Stimulated activated CD4-positive, alpha-beta T cell treated with anti-CD3 and anti-CD28 coated beads, TNF-alpha, amount 100 ng/mL, for 24 hours (primary cell): Measurements from ENCODE around the gene ASAP3.

Source experiments
- DNase-seq, 3 experiments: peaks; one replicate each; pipeline ENCODE4 v3.0.0-alpha.2; 2020; ENCODE audit warnings: low read depth in 3 of 3

Gene ASAP3

GRCh38 chr1:23423415-23424292 is 60.3 kb downstream of the ASAP3 start:
- DNase-seq, result peak in 1 of 3 experiments; percentile 14

GRCh38 chr1:23422941-23423340 is 61.0 kb downstream of the ASAP3 start:
- no peak for DNase-seq

- peak in 1 of 3 experiments; percentile 45 for DNase-seq
Measured at GRCh38 chr1:23422241-23422877, 61.6 kb downstream of the ASAP3 start.

GRCh38 chr1:23421753-23422240 is 62.2 kb downstream of the ASAP3 start:
- no peak for DNase-seq

- DNase-seq, result no peak
Measured at GRCh38 chr1:23421343-23421742, 62.6 kb downstream of the ASAP3 start.

GRCh38 chr1:23420778-23421177 is 63.2 kb downstream of the ASAP3 start:
- no peak for DNase-seq

- DNase-seq, result no peak
Measured at GRCh38 chr1:23419180-23419579, 64.8 kb downstream of the ASAP3 start.

GRCh38 chr1:23417570-23417969 is 66.4 kb downstream of the ASAP3 start:
- DNase-seq, result no peak

GRCh38 chr1:23416964-23417363 is 67.0 kb downstream of the ASAP3 start:
- no peak for DNase-seq

GRCh38 chr1:23408797-23409290 is 75.1 kb downstream of the ASAP3 start:
- no peak for DNase-seq

GRCh38 chr1:23407016-23407630 is 76.9 kb downstream of the ASAP3 start:
- no peak for DNase-seq

GRCh38 chr1:23405946-23406345 is 78.0 kb downstream of the ASAP3 start:
- no peak for DNase-seq

GRCh38 chr1:23403735-23404486 is 80.1 kb downstream of the ASAP3 start:
- peak; percentile 69 to 88 (median 75) for DNase-seq

GRCh38 chr1:23403355-23403734 is 80.6 kb downstream of the ASAP3 start:
- no peak for DNase-seq

GRCh38 chr1:23403038-23403336 is 81.0 kb downstream of the ASAP3 start:
- DNase-seq, result no peak

GRCh38 chr1:23402286-23403037 is 81.5 kb downstream of the ASAP3 start:
- no peak for DNase-seq

GRCh38 chr1:23401313-23401712 is 82.7 kb downstream of the ASAP3 start:
- no peak for DNase-seq

- DNase-seq, result no peak
Measured at GRCh38 chr1:23400324-23401114, 83.5 kb downstream of the ASAP3 start.

GRCh38 chr1:23399229-23399628 is 84.8 kb downstream of the ASAP3 start:
- no peak for DNase-seq

- DNase-seq, result no peak
Measured at GRCh38 chr1:23397908-23398307, 86.1 kb downstream of the ASAP3 start.
